OCI-LY3 (cell line): ENCODE data around the gene FAM118B.

Source experiments
- EZH2phosphoT487 ChIP-seq: fragments of 200-600 bp; shearing (Covaris generic); IDR thresholded peaks from 2 replicates; pipeline ENCODE4 v1.6.1; 2018; ENCODE audit warnings: antibody characterized with exemption, mixed run types, low read depth
- TF ChIP-seq, protein P1 (sequence below): fragments of 200-600, 300-600 bp; sonication (generic); IDR thresholded peaks from 2 replicates; pipeline ENCODE4 v1.5.1; 2014; ENCODE audit warnings: antibody characterized with exemption, low read length, low read depth

DNA sequence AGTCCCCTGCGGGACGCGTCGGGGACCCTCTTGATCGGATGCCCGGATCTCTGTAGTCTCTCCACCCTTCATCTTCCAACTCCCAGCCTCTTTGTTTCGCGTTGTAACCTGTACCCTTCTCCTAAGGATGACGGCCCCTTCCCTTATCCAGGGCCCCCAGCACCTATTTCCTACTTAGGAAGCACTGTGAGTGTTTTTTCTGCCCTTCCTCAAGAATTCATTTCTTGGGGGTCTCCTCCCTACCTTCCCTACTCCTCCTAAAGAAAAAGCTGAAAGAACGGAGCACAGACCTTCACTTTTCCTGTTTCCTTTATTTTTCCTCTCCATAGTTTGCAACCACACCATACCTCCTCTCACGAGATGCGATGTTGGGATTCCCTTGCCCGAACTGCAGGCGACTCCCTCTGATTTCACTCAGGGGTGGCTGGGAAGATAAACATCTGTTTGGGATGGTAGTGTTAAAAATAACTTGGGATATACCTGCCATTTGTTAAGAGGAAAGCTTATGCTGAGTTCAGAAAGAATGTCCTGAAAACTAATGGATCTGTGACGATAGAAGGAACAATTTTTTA, 593 bp downstream of the FAM118B start:
- TF ChIP-seq, protein P1, sequence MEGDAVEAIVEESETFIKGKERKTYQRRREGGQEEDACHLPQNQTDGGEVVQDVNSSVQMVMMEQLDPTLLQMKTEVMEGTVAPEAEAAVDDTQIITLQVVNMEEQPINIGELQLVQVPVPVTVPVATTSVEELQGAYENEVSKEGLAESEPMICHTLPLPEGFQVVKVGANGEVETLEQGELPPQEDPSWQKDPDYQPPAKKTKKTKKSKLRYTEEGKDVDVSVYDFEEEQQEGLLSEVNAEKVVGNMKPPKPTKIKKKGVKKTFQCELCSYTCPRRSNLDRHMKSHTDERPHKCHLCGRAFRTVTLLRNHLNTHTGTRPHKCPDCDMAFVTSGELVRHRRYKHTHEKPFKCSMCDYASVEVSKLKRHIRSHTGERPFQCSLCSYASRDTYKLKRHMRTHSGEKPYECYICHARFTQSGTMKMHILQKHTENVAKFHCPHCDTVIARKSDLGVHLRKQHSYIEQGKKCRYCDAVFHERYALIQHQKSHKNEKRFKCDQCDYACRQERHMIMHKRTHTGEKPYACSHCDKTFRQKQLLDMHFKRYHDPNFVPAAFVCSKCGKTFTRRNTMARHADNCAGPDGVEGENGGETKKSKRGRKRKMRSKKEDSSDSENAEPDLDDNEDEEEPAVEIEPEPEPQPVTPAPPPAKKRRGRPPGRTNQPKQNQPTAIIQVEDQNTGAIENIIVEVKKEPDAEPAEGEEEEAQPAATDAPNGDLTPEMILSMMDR = no peak
- TF ChIP-seq EZH2phosphoT487 = no peak
